Right atrium auricular region (tissue), 2 donors: ENCODE measurements around the gene B4GALNT1. TPM values are rescaled to one million over a fixed set of nuclear protein-coding genes. Genes with fewer than 3 reads are reported as not detected.

Source experiments
- DNase-seq: peaks from one replicate; pipeline ENCODE4 v3.0.0-alpha.2; 2019; ENCODE audit warnings: low spot score
- H3K27ac ChIP-seq, 2 donors: fragments of 200-600 bp; sonication (generic); 1 replicate in 1 of 2; 2 replicates in 1 of 2; pipeline ENCODE4 v1.5.1; 2016 to 2019
- H3K27me3 ChIP-seq, 2 donors: fragments of 200-600 bp; sonication (generic); one replicate each; pipeline versions ENCODE4 v1.5.1 to v1.6.0; 2017 to 2019
- H3K36me3 ChIP-seq: fragments of 200-600 bp; sonication (generic); one replicate; pipeline ENCODE4 v1.5.1; 2016
- H3K4me1 ChIP-seq, 2 donors: fragments of 200-600 bp; sonication (generic); one replicate each; pipeline versions ENCODE4 v1.5.1 to v1.6.0; 2017 to 2019
- H3K4me3 ChIP-seq, 2 donors: fragments of 200-600 bp; sonication (generic); 1 replicate in 1 of 2; 2 replicates in 1 of 2; pipeline ENCODE4 v1.5.1; 2017 to 2019; ENCODE audit warnings: mild to moderate bottlenecking in 1 of 2, moderate library complexity in 1 of 2
- H3K9me3 ChIP-seq, 2 donors: fragments of 200-600 bp; sonication (generic); one replicate each; pipeline ENCODE4 v1.5.1; 2019
- total RNA-seq, 2 donors: library from RNA; depleted of rRNA; stranded (reverse); fragments of >200 nt; gene quantifications; one replicate each; pipeline ENCODE4 v1.1.0, GENCODE V29; 2016
- TF ChIP-seq, protein P1 (sequence below), 2 donors: fragments of 200-600 bp; sonication (generic); IDR thresholded peaks; one replicate each; pipeline ENCODE4 v1.5.1; 2019; ENCODE audit warnings: antibody characterized with exemption in 2 of 2

The B4GALNT1 gene
- total RNA-seq, 2 donors from 2014 or later, result 3.5 to 4.4 TPM

DNA sequence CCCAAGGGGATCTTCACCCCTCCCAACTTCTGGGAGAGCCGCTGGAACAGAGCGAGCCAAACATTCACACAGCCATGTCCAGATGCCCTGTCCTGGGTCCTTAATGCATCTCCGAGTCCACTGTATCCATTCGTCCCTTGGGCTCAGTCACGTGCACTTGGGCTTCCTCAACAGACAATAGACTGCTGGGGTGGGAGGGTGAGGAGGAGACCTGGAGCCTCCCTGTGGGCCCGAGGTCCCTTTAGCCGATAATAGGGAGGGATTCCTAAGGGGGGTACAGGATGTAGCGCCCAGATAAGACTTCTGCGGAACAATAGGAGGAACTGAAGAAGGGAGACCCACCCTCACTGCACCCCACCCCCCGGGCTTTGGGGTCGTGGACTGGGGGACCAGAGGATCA is 15.1 kb downstream of the B4GALNT1 start:
- Histone ChIP-seq H3K4me1 (peaks cover 0 to 45% of the 10 kb centered on the region in 2 donors), H3K9me3 (no peaks in the 10 kb centered on the region), H3K27me3 (peaks cover 11 to 14% of the 10 kb centered on the region in 2 donors), H3K4me3 (peak overlapping the region in 1 of 2 donors; percentile 27), H3K27ac (no peak overlapping the region), H3K36me3 (no peaks in the 10 kb centered on the region)
- TF ChIP-seq, protein P1, sequence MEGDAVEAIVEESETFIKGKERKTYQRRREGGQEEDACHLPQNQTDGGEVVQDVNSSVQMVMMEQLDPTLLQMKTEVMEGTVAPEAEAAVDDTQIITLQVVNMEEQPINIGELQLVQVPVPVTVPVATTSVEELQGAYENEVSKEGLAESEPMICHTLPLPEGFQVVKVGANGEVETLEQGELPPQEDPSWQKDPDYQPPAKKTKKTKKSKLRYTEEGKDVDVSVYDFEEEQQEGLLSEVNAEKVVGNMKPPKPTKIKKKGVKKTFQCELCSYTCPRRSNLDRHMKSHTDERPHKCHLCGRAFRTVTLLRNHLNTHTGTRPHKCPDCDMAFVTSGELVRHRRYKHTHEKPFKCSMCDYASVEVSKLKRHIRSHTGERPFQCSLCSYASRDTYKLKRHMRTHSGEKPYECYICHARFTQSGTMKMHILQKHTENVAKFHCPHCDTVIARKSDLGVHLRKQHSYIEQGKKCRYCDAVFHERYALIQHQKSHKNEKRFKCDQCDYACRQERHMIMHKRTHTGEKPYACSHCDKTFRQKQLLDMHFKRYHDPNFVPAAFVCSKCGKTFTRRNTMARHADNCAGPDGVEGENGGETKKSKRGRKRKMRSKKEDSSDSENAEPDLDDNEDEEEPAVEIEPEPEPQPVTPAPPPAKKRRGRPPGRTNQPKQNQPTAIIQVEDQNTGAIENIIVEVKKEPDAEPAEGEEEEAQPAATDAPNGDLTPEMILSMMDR (IDR thresholded peaks at IDR 0.05), result no peak
- DNase-seq, result no peak

DNA sequence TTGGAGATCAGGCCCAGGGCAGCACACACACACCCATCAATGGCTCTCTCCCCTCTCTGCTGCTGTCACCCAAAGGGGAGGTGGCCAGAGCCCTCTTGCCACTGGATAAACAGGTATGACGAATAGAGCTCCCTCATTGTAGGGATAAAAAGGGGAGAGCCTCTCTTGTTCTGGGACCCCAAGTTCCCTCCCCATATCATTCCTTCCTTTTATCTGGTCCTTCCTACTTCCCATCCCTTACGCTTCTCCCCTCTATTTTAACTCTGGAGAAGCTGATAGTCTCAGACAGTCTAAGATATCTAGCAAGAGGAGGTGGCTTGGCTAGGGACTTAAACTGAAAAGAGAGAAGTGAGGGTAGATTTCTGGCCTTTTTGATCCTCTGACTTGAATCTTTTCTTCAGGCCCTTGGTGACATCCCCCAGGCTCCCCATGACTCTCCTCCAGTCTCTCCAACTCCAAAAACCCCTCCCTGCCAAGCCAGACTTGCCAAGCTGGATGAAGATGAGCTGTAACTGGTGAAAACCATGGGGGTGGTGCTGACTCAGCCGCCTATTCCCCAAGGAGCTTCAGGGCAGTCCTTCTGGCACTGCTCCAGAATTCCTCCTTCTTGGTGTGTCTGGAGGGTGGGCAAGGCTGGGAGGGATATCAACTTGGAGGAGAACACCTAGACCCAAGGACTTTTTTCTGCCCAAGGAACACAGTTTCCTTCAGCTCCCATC is 16.5 kb downstream of the B4GALNT1 start:
- H3K27me3 ChIP-seq, result peaks cover 9 to 12% of the 10 kb centered on the region in 2 donors
- no peak overlapping the region for H3K27ac ChIP-seq
- DNase-seq, result no peak
- H3K4me3 ChIP-seq, result peak overlapping the region in 1 of 2 donors; percentile 10
- H3K4me1 ChIP-seq, result peaks cover 0 to 53% of the 10 kb centered on the region in 2 donors
- no peaks in the 10 kb centered on the region for H3K9me3 ChIP-seq
- TF ChIP-seq, protein P1 (IDR thresholded peaks at IDR 0.05), result no peak
- no peaks in the 10 kb centered on the region for H3K36me3 ChIP-seq

DNA sequence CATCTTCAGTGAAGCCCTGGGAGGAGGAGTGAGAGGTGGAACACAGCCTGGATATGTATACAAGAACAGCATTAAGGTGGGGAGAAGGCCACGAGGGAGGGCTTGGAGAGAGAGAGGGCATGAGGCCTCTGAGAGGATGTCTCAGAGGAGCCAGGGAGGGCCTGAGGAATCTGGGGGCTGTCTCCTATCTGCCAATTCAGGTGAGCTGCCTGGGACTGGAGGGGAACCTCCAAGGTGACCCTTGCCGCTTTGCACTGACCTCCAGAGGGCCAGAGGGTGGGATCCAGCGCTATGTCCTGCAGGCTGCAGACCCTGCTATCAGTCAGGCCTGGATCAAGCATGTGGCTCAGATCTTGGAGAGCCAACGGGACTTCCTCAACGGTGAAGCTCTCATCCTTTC is 17.4 kb downstream of the B4GALNT1 start:
- no peaks in the 10 kb centered on the region for H3K9me3 ChIP-seq
- TF ChIP-seq, protein P1 (IDR thresholded peaks at IDR 0.05), result no peak
- peaks cover 3% of the 10 kb centered on the region in 2 donors for H3K27me3 ChIP-seq
- H3K4me1 ChIP-seq, result peaks cover 0 to 53% of the 10 kb centered on the region in 2 donors
- H3K4me3 ChIP-seq, result no peak overlapping the region
- no peak overlapping the region for H3K27ac ChIP-seq
- no peak for DNase-seq
- no peaks in the 10 kb centered on the region for H3K36me3 ChIP-seq

DNA sequence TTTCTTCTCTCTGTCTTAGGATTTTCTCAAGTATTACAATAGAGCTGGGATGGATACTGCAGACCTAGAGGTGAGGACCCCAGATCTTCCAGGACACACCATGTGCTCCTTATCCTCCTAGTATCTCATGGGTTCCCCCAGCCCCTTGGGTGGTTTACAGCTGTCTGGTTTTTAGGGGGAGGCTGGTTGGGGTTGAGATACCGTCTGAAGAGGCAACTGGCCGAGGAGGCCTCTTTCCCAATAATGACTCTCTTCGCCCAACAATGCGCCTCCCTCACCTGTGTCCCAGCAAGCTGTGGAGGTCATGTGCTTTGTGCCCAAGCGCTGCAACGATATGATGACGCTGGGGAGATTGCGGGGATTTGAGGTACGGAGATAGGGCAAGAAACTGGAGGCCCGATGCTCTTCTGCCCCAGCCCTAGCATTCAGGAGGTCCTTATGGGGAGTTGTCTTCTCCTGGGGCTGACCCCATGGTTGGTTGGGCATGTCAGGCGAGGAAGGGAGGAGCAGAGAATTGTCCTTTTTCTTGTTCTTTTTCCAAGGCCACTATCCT is 18.0 kb downstream of the B4GALNT1 start:
- Histone ChIP-seq H3K27me3 (no peaks in the 10 kb centered on the region), H3K36me3 (no peaks in the 10 kb centered on the region)

DNA sequence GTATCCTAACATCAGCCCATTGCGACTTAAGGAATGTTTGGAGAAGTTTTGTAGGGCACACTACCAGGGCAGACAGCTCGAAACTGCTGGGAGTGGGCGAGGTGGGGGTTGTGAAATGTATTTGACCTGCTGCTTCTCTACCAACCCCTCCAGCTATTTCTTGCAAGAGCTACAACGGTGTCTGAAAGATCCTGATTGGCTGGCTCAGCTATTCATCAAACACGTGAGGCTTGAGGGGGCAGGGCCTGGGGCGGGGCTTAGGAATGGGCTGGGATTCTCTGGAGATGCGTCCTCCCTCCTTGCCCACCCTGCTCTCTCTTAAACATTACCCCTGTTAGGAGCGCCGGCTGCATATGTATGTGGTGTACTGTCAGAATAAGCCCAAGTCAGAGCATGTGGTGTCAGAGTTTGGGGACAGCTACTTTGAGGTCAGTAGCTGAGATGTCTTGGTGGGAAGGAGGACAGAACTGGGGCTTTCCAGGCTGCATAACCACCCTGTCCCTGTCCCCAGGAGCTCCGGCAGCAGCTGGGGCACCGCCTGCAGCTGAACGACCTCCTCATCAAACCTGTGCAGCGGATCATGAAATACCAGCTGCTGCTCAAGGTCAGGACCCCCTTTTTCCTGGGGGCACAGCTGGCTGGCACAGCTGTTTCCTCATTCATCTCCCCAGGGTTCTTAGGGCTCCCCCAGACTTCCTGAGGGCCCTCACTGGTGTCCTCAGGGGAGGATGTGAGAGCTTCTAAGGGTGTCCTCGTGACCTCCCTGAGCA is 18.6 kb downstream of the B4GALNT1 start:
- Histone ChIP-seq H3K27me3 (no peaks in the 10 kb centered on the region), H3K9me3 (no peaks in the 10 kb centered on the region), H3K4me1 (peaks cover 0 to 53% of the 10 kb centered on the region in 2 donors), H3K36me3 (no peaks in the 10 kb centered on the region), H3K4me3 (no peak overlapping the region), H3K27ac (no peak overlapping the region)
- DNase-seq, result no peak
- TF ChIP-seq, protein P1 (IDR thresholded peaks at IDR 0.05), result no peak

More for the DNA sequence above, 18.0 kb downstream of the B4GALNT1 start:
- no peak overlapping the region for H3K27ac ChIP-seq
- DNase-seq, result no peak
- H3K4me3 ChIP-seq, result no peak overlapping the region
- H3K4me1 ChIP-seq, result peaks cover 0 to 53% of the 10 kb centered on the region in 2 donors
- TF ChIP-seq, protein P1 (IDR thresholded peaks at IDR 0.05), result no peak
- H3K9me3 ChIP-seq, result no peaks in the 10 kb centered on the region
